GM23338 (cell line): ENCODE measurements around the gene BMPER. TPM values are rescaled to one million over a fixed set of nuclear protein-coding genes. Genes with fewer than 3 reads are reported as not detected.

Experiments
- ATAC-seq: fragments of 200-7000 bp; cut with Tn5 transposase; 3 replicates; pipeline ENCODE4 v1.9.1; 2020
- DNase-seq: peaks from one replicate; pipeline ENCODE4 v3.0.0-alpha.2; 2015; ENCODE audit warnings: low spot score
- H2AFZ ChIP-seq: fragments of 200-600 bp; sonication (generic); 2 replicates; pipeline ENCODE4 v1.8.0; 2016; ENCODE audit warnings: antibody characterized with exemption, mild to moderate bottlenecking, moderate library complexity
- H3F3A ChIP-seq: fragments of 200-600 bp; sonication (generic); replicated peaks from 2 replicates; pipeline ENCODE4 v1.8.0; 2017; ENCODE audit warnings: antibody characterized with exemption, mixed run types, low read depth
- H3K27ac ChIP-seq: fragments of 200-600 bp; sonication (generic); 2 replicates; pipeline ENCODE4 v1.6.1; 2016; ENCODE audit warnings: low read depth
- H3K27me3 ChIP-seq: fragments of 200-600 bp; sonication (generic); 2 replicates; pipeline ENCODE4 v1.8.0; 2016; ENCODE audit warnings: mild to moderate bottlenecking, mixed run types, moderate library complexity; ENCODE audit not compliant: insufficient read depth
- H3K36me3 ChIP-seq: fragments of 200-600 bp; sonication (generic); 2 replicates; pipeline ENCODE4 v1.8.0; 2016; ENCODE audit warnings: mild to moderate bottlenecking; ENCODE audit not compliant: insufficient read depth
- H3K4me1 ChIP-seq: fragments of 200-600 bp; sonication (generic); 2 replicates; pipeline ENCODE4 v1.8.0; 2016; ENCODE audit warnings: mild to moderate bottlenecking, moderate library complexity; ENCODE audit not compliant: insufficient read depth
- H3K4me2 ChIP-seq: fragments of 200-600 bp; sonication (generic); 2 replicates; pipeline ENCODE4 v1.7.1; 2017; ENCODE audit warnings: mixed run types
- H3K4me3 ChIP-seq: fragments of 200-600 bp; sonication (generic); 2 replicates; pipeline ENCODE4 v1.6.1; 2016; ENCODE audit warnings: mixed run types
- H3K79me2 ChIP-seq: fragments of 200-600 bp; sonication (generic); replicated peaks from 2 replicates; pipeline ENCODE4 v1.8.0; 2017; ENCODE audit warnings: mild to moderate bottlenecking; ENCODE audit not compliant: insufficient read depth
- H3K9me2 ChIP-seq: fragments of 200-600 bp; sonication (generic); 2 replicates; pipeline ENCODE4 v1.8.0; 2017; ENCODE audit not compliant: insufficient read depth
- H4K20me1 ChIP-seq: fragments of 200-600 bp; sonication (generic); replicated peaks from 2 replicates; pipeline ENCODE4 v1.8.0; 2017; ENCODE audit warnings: mild to moderate bottlenecking; ENCODE audit not compliant: insufficient read depth
- H3K27ac Mint-ChIP-seq: 2 replicates; pipeline ENCODE4 v1.8.0; 2020; ENCODE audit warnings: inconsistent platforms, mild to moderate bottlenecking, moderate library complexity, mixed read lengths
- H3K27me3 Mint-ChIP-seq: 3 replicates; pipeline ENCODE4 v1.8.0; 2022; ENCODE audit warnings: low read depth, mild to moderate bottlenecking, moderate library complexity, mixed read lengths, inconsistent platforms; ENCODE audit not compliant: insufficient read depth, poor library complexity
- H3K36me3 Mint-ChIP-seq: 3 replicates; pipeline ENCODE4 v1.8.0; 2021; ENCODE audit warnings: low read depth, mild to moderate bottlenecking, inconsistent platforms, moderate library complexity, mixed read lengths
- H3K4me1 Mint-ChIP-seq: 3 replicates; pipeline ENCODE4 v1.8.0; 2020; ENCODE audit warnings: mild to moderate bottlenecking, inconsistent platforms, mixed read lengths
- H3K4me3 Mint-ChIP-seq: 3 replicates; pipeline ENCODE4 v1.8.0; 2021; ENCODE audit warnings: moderate library complexity, mild to moderate bottlenecking, inconsistent platforms, mixed read lengths
- H3K9me3 Mint-ChIP-seq: 3 replicates; pipeline ENCODE4 v1.8.0; 2020; ENCODE audit warnings: moderate library complexity, mild to moderate bottlenecking, inconsistent platforms, mixed read lengths
- CREB1 ChIP-seq: fragments of 250-450 bp; sonication (Bioruptor Pico); IDR thresholded peaks from 2 replicates; pipeline ENCODE4 v1.5.0; 2020; ENCODE audit warnings: low read depth, mild to moderate bottlenecking, moderate library complexity
- ETS1 ChIP-seq: IDR thresholded peaks from 2 replicates; pipeline ENCODE4 v1.6.1; 2016; ENCODE audit warnings: antibody characterized with exemption
- EZH2 ChIP-seq: fragments of 200-600 bp; sonication (generic); IDR thresholded peaks from one replicate; pipeline ENCODE4 v1.8.0; 2017; ENCODE audit warnings: antibody characterized with exemption, mild to moderate bottlenecking, low read depth; ENCODE audit not compliant: unreplicated experiment
- EZH2phosphoT487 ChIP-seq: fragments of 200-600 bp; sonication (generic); IDR thresholded peaks from one replicate; pipeline ENCODE4 v1.8.1; 2018; ENCODE audit warnings: antibody characterized with exemption; ENCODE audit not compliant: unreplicated experiment
- JUNB ChIP-seq: IDR thresholded peaks from one replicate; pipeline ENCODE4 v1.6.1; 2016; ENCODE audit warnings: antibody characterized with exemption; ENCODE audit not compliant: unreplicated experiment
- NANOG ChIP-seq: IDR thresholded peaks from 2 replicates; pipeline ENCODE4 v1.6.1; 2016; ENCODE audit warnings: antibody characterized with exemption, borderline replicate concordance
- POLR2AphosphoS5 ChIP-seq: IDR thresholded peaks from 2 replicates; pipeline ENCODE4 v1.6.1; 2016; ENCODE audit warnings: antibody characterized with exemption, low read depth
- STAT1 ChIP-seq: IDR thresholded peaks from one replicate; pipeline ENCODE4 v1.6.1; 2016; ENCODE audit warnings: antibody characterized with exemption; ENCODE audit not compliant: unreplicated experiment
- ZNF114 ChIP-seq: fragments of 250-450 bp; sonication (Bioruptor Pico); IDR thresholded peaks from 2 replicates; pipeline ENCODE4 v1.5.0; 2020; ENCODE audit warnings: mild to moderate bottlenecking, moderate library complexity
- ZNF331 ChIP-seq: fragments of 250-450 bp; sonication (Bioruptor Pico); IDR thresholded peaks from 2 replicates; pipeline ENCODE4 v1.5.0; 2020; ENCODE audit warnings: low read depth, mild to moderate bottlenecking, moderate library complexity
- ZNF462 ChIP-seq: fragments of 250-450 bp; sonication (Bioruptor Pico); IDR thresholded peaks from 2 replicates; pipeline ENCODE4 v1.5.0; 2020; ENCODE audit warnings: mild to moderate bottlenecking, moderate library complexity
- polyA plus RNA-seq: library from polyadenylated mRNA; unstranded; fragments of >200 nt; fragmentation: Nextera tagmentation; extraction: Ambion mirVana; gene quantifications from 2 replicates; pipeline ENCODE4 v1.2.1, GENCODE V29; 2016
- total RNA-seq: library from RNA; depleted of rRNA; stranded (reverse); fragments of >200 nt; shearing (Covaris generic); gene quantifications from 2 replicates; pipeline ENCODE4 v1.2.3, GENCODE V29; 2014
- TF ChIP-seq, protein P1 (sequence below), 2 experiments: fragments of 200-600 bp in 1 of 2; sonication (generic) in 1 of 2; conservative IDR thresholded peaks; 2 replicates each; pipeline versions ENCODE4 v1.5.1 to v1.6.1; 2016 to 2017; ENCODE audit warnings: antibody characterized with exemption in 2 of 2, low read depth in 2 of 2, mild to moderate bottlenecking in 2 of 2, moderate library complexity in 1 of 2
- TF ChIP-seq, protein P2 (sequence below): IDR thresholded peaks from one replicate; pipeline ENCODE4 v1.6.1; 2018; ENCODE audit warnings: antibody characterized with exemption; ENCODE audit not compliant: unreplicated experiment

Gene BMPER
- total and polyA plus RNA-seq, 2 experiments from 2014 or later: 0.53 to 1.4 TPM

GRCh38 chr7:34115503-34115902, 210.2 kb downstream of the BMPER start:
- DNase-seq: no peak
- no peak overlapping the region for H3K4me3 Mint-ChIP-seq

More at GRCh38 chr7:34115503-34115902, 210.2 kb downstream of the BMPER start:
- TF ChIP-seq ZNF462 (CRISPR knock-in tag) (no peak), EZH2phosphoT487 (no peak), EZH2 (no peak), CREB1 (CRISPR knock-in tag) (no peak), STAT1 (no peak), ETS1 (no peak), JUNB (no peak), NANOG (no peak), ZNF114 (no peak), ZNF331 (CRISPR knock-in tag) (no peak), POLR2AphosphoS5 (no peak)
- TF ChIP-seq, protein P1, sequence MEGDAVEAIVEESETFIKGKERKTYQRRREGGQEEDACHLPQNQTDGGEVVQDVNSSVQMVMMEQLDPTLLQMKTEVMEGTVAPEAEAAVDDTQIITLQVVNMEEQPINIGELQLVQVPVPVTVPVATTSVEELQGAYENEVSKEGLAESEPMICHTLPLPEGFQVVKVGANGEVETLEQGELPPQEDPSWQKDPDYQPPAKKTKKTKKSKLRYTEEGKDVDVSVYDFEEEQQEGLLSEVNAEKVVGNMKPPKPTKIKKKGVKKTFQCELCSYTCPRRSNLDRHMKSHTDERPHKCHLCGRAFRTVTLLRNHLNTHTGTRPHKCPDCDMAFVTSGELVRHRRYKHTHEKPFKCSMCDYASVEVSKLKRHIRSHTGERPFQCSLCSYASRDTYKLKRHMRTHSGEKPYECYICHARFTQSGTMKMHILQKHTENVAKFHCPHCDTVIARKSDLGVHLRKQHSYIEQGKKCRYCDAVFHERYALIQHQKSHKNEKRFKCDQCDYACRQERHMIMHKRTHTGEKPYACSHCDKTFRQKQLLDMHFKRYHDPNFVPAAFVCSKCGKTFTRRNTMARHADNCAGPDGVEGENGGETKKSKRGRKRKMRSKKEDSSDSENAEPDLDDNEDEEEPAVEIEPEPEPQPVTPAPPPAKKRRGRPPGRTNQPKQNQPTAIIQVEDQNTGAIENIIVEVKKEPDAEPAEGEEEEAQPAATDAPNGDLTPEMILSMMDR (conservative IDR thresholded peaks at IDR 0.05; ENCODE audit: low read depth in 2 of 2): no peak
- TF ChIP-seq, protein P2, sequence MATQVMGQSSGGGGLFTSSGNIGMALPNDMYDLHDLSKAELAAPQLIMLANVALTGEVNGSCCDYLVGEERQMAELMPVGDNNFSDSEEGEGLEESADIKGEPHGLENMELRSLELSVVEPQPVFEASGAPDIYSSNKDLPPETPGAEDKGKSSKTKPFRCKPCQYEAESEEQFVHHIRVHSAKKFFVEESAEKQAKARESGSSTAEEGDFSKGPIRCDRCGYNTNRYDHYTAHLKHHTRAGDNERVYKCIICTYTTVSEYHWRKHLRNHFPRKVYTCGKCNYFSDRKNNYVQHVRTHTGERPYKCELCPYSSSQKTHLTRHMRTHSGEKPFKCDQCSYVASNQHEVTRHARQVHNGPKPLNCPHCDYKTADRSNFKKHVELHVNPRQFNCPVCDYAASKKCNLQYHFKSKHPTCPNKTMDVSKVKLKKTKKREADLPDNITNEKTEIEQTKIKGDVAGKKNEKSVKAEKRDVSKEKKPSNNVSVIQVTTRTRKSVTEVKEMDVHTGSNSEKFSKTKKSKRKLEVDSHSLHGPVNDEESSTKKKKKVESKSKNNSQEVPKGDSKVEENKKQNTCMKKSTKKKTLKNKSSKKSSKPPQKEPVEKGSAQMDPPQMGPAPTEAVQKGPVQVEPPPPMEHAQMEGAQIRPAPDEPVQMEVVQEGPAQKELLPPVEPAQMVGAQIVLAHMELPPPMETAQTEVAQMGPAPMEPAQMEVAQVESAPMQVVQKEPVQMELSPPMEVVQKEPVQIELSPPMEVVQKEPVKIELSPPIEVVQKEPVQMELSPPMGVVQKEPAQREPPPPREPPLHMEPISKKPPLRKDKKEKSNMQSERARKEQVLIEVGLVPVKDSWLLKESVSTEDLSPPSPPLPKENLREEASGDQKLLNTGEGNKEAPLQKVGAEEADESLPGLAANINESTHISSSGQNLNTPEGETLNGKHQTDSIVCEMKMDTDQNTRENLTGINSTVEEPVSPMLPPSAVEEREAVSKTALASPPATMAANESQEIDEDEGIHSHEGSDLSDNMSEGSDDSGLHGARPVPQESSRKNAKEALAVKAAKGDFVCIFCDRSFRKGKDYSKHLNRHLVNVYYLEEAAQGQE: no peak
- no peaks in the 10 kb centered on the region for H3K4me1 ChIP-seq
- H3K36me3 Mint-ChIP-seq: peaks cover 7% of the 10 kb centered on the region; the same call in 2 of the 3 replicates
- H3F3A ChIP-seq: no peaks in the 10 kb centered on the region
- H3K27me3 ChIP-seq: no peaks in the 10 kb centered on the region
- H3K27ac ChIP-seq: no peak overlapping the region
- H3K27ac Mint-ChIP-seq: no peak overlapping the region
- no peak for ATAC-seq
- 0 out of 3 replicates have a peak, but pooled peaks cover 2% of the 10 kb centered on the region for H3K4me1 Mint-ChIP-seq
- H3K36me3 ChIP-seq: no peaks in the 10 kb centered on the region
- no peak overlapping the region for H3K4me3 ChIP-seq
- no peaks in the 10 kb centered on the region for H3K79me2 ChIP-seq
- H2AFZ ChIP-seq: no peak overlapping the region
- no peaks in the 10 kb centered on the region for H4K20me1 ChIP-seq
- peaks cover 9% of the 10 kb centered on the region; the same call in 2 of the 3 replicates for H3K9me3 Mint-ChIP-seq
- no peaks in the 10 kb centered on the region; the same call in 1 of the 2 replicates for H3K9me2 ChIP-seq
- H3K27me3 Mint-ChIP-seq: no peaks in the 10 kb centered on the region
- no peak overlapping the region for H3K4me2 ChIP-seq
